Right atrium auricular region (tissue), 2 donors: ENCODE results near the gene POLK. TPM values are rescaled to one million over a fixed set of nuclear protein-coding genes. Genes with fewer than 3 reads are reported as not detected.

Source experiments
- DNase-seq: peaks from one replicate; pipeline ENCODE4 v3.0.0-alpha.2; 2019; ENCODE audit warnings: low spot score
- H3K27ac ChIP-seq, 2 donors: fragments of 200-600 bp; sonication (generic); 1 replicate in 1 of 2; 2 replicates in 1 of 2; pipeline ENCODE4 v1.5.1; 2016 to 2019
- H3K27me3 ChIP-seq, 2 donors: fragments of 200-600 bp; sonication (generic); one replicate each; pipeline versions ENCODE4 v1.5.1 to v1.6.0; 2017 to 2019
- H3K36me3 ChIP-seq: fragments of 200-600 bp; sonication (generic); one replicate; pipeline ENCODE4 v1.5.1; 2016
- H3K4me1 ChIP-seq, 2 donors: fragments of 200-600 bp; sonication (generic); one replicate each; pipeline versions ENCODE4 v1.5.1 to v1.6.0; 2017 to 2019
- H3K4me3 ChIP-seq, 2 donors: fragments of 200-600 bp; sonication (generic); 1 replicate in 1 of 2; 2 replicates in 1 of 2; pipeline ENCODE4 v1.5.1; 2017 to 2019; ENCODE audit warnings: mild to moderate bottlenecking in 1 of 2, moderate library complexity in 1 of 2
- H3K9me3 ChIP-seq, 2 donors: fragments of 200-600 bp; sonication (generic); one replicate each; pipeline ENCODE4 v1.5.1; 2019
- total RNA-seq, 2 donors: library from RNA; depleted of rRNA; stranded (reverse); fragments of >200 nt; gene quantifications; one replicate each; pipeline ENCODE4 v1.1.0, GENCODE V29; 2016
- TF ChIP-seq, protein P1 (sequence below), 2 donors: fragments of 200-600 bp; sonication (generic); IDR thresholded peaks; one replicate each; pipeline ENCODE4 v1.5.1; 2019; ENCODE audit warnings: antibody characterized with exemption in 2 of 2

Gene POLK
- total RNA-seq, 2 donors from 2014 or later, result 19.1 to 21.1 TPM

DNA sequence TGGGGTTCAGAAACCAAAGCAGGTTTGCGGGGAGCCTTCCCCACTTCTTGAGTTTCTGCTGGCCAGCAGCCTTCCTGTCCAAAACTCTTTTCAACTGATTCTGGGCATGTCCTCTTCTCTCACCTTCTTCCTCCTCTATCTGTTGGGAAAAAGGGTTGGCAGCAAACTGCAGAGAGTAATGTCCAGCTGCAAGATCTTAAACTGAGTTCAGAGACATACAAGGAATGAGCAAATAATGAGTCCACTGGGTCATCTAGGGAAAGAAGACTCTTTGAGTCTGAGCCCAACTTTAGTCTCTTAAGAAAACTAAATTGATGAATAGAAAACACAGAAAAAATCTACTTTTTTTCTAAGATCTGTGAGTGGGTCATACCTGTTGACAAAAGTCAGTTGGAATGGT is 116.1 kb downstream of the POLK start:
- no peak for DNase-seq
- Histone ChIP-seq H3K27me3 (no peaks in the 10 kb centered on the region), H3K4me1 (no peaks in the 10 kb centered on the region), H3K9me3 (no peaks in the 10 kb centered on the region), H3K4me3 (no peak overlapping the region), H3K27ac (no peak overlapping the region), H3K36me3 (no peaks in the 10 kb centered on the region)
- TF ChIP-seq, protein P1, sequence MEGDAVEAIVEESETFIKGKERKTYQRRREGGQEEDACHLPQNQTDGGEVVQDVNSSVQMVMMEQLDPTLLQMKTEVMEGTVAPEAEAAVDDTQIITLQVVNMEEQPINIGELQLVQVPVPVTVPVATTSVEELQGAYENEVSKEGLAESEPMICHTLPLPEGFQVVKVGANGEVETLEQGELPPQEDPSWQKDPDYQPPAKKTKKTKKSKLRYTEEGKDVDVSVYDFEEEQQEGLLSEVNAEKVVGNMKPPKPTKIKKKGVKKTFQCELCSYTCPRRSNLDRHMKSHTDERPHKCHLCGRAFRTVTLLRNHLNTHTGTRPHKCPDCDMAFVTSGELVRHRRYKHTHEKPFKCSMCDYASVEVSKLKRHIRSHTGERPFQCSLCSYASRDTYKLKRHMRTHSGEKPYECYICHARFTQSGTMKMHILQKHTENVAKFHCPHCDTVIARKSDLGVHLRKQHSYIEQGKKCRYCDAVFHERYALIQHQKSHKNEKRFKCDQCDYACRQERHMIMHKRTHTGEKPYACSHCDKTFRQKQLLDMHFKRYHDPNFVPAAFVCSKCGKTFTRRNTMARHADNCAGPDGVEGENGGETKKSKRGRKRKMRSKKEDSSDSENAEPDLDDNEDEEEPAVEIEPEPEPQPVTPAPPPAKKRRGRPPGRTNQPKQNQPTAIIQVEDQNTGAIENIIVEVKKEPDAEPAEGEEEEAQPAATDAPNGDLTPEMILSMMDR (IDR thresholded peaks at IDR 0.05), result no peak

DNA sequence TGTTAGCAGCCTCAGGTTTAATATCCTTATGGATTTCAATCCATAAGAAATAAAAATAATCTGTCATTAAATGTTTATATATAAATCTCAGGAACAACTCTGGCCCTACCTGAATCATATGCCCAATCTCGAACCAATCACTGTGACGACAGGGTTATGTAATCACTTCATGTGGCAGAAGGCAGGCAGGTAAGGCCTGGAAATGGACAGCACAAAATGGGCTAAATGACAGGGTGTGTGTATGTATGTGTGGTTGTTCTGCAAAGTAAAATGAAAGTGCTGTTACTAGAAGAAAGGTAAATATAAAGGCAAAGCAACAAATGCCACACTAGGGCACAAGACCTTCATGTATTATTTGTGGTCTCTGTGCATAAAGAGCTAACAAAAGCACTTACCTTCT is 119.2 kb downstream of the POLK start:
- TF ChIP-seq, protein P1 (IDR thresholded peaks at IDR 0.05), result no peak
- Histone ChIP-seq H3K27me3 (no peaks in the 10 kb centered on the region), H3K4me3 (no peak overlapping the region), H3K4me1 (no peaks in the 10 kb centered on the region), H3K36me3 (no peaks in the 10 kb centered on the region), H3K27ac (no peak overlapping the region), H3K9me3 (no peaks in the 10 kb centered on the region)
- DNase-seq, result no peak

DNA sequence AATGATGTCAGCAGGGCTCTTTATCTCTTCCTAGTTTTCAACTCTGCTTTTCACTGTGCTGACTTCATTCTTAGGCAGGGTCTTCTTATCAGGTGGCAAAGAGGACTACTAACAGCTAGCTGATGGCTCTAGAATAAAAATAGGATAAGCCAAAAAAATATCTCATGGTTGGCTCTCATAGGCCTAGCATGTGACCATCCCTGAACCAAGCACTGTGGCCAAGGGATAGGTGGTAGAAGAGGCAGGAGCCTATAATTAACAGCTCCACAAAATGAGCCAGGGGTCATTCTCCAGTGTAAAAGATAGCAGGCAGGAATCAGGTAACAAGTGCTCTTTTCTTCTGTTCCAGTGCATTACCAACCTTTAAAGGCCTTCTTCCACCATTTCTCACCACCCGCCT is 120.6 kb downstream of the POLK start:
- Histone ChIP-seq H3K27me3 (no peaks in the 10 kb centered on the region), H3K4me3 (no peak overlapping the region), H3K27ac (no peak overlapping the region), H3K9me3 (no peaks in the 10 kb centered on the region), H3K36me3 (no peaks in the 10 kb centered on the region), H3K4me1 (no peaks in the 10 kb centered on the region)
- TF ChIP-seq, protein P1 (IDR thresholded peaks at IDR 0.05), result no peak
- no peak for DNase-seq

DNA sequence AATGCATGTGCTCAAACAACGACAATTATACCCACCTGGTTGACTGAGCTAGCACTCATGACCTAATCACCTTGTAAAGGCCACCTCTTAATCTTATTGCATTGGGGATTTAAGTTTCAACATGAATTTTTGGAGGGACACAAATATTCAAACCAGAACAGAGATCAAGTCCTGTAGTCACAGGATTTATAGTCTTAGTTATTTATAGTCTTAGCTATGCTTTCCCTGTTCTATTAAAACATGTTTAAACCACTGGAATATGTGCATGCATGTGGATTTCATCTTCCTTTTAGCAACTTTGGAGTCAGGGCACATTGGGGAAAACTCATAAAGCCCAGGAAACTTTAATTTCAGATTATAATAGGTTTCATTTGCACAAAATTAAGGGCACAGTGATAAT is 126.3 kb downstream of the POLK start:
- Histone ChIP-seq H3K9me3 (peaks cover 0 to 9% of the 10 kb centered on the region in 2 donors), H3K27ac (no peak overlapping the region), H3K36me3 (no peaks in the 10 kb centered on the region), H3K27me3 (no peaks in the 10 kb centered on the region), H3K4me3 (no peak overlapping the region), H3K4me1 (no peaks in the 10 kb centered on the region)
- TF ChIP-seq, protein P1 (IDR thresholded peaks at IDR 0.05), result no peak
- no peak for DNase-seq

DNA sequence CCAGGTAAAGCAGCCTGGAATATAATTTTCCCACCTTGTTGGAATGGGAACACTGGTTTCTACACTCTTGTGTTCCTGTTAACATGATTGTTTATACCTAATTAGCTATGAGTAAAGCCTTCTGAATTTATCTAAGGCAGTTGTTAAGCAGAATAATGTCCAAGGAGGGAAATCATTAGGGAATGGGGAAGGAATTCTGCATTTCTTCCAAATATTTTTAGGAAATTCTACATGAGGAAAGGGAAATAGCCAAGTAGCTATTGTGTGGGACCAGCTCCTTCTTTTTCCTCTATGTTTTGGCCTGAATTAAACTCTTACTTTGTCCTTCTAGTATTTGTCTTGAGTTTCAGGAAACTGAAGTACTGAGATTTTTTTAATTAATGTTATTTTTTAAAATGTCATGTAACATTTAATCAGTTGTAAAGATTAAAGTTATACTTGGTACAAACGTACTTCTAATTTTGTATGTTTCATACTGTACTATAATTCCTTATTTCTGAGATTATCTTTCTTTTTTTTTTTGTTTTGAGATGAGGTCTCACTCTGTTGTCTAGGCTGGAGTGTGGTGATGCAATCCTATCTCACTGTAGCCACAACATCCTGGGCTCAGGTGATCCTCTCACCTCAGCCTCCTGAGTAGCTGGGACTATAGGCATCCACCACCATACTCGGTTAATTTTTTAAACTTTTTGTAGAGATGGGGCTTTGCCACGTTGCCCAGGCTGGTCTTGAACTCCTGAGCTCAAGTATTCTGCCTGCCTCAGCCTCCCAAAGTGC is 128.0 kb downstream of the POLK start:
- Histone ChIP-seq H3K4me1 (no peaks in the 10 kb centered on the region), H3K4me3 (no peak overlapping the region), H3K9me3 (peaks cover 0 to 9% of the 10 kb centered on the region in 2 donors), H3K36me3 (no peaks in the 10 kb centered on the region), H3K27me3 (no peaks in the 10 kb centered on the region), H3K27ac (no peak overlapping the region)
- DNase-seq, result no peak
- TF ChIP-seq, protein P1 (IDR thresholded peaks at IDR 0.05), result no peak

DNA sequence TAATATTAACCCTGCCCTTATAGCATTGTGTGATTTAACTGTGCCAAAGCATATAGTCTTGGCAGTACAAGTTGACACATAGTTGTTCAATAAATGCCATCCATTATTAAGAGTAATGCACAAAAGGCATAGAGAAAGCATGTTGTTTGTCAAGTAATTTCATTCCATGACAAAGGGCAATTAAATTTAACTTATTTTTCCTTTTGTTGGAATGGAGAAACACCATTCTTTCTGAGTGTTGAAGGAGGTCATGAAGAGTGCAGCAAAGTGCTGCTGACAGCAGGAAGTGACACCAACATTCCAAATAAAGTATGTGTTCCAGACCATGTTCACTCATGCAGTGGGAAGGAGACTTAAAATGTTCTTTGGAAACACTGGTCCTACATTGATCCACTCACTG is 128.7 kb downstream of the POLK start:
- no peak overlapping the region for H3K4me3 ChIP-seq
- H3K4me1 ChIP-seq, result no peaks in the 10 kb centered on the region
- H3K27ac ChIP-seq, result no peak overlapping the region
- H3K27me3 ChIP-seq, result no peaks in the 10 kb centered on the region
- no peaks in the 10 kb centered on the region for H3K36me3 ChIP-seq
- no peak for DNase-seq
- H3K9me3 ChIP-seq, result peaks cover 0 to 9% of the 10 kb centered on the region in 2 donors
- TF ChIP-seq, protein P1 (IDR thresholded peaks at IDR 0.05), result no peak
